ENCODE results near the gene WDFY3.

DNA sequence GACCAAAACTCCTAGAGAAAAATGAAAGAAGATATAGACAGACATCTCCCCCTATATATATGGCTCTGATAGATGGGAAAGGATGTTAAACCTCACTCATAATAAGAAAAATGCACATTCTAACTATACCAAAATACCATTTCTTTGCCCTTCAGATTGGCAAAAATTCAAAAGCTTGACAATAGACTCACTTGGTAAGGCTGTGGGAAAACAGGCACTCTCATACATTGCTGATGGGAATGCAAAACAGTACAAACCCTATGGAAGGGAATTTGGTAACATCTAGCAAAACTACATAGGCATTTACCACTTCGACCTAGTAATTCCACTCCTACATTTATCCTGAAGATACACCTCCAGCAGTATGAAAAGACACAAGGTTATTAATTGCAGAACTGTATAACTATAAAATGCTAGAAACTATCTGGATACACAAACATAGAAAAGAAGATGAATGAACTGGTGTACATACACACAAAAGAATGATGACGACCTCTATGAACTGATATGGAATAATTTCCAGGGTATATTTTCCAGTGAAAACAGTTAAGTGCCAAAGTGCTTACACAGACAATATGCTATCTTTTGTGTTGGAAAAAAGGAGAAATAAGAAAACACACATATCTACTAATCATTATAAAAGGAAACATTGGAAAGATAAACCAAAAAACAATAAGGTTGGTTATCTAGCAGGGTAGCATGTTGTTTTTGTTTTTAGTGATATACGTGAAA lies 48.5 kb downstream of the WDFY3 start:
- TF ChIP-seq, protein P1, sequence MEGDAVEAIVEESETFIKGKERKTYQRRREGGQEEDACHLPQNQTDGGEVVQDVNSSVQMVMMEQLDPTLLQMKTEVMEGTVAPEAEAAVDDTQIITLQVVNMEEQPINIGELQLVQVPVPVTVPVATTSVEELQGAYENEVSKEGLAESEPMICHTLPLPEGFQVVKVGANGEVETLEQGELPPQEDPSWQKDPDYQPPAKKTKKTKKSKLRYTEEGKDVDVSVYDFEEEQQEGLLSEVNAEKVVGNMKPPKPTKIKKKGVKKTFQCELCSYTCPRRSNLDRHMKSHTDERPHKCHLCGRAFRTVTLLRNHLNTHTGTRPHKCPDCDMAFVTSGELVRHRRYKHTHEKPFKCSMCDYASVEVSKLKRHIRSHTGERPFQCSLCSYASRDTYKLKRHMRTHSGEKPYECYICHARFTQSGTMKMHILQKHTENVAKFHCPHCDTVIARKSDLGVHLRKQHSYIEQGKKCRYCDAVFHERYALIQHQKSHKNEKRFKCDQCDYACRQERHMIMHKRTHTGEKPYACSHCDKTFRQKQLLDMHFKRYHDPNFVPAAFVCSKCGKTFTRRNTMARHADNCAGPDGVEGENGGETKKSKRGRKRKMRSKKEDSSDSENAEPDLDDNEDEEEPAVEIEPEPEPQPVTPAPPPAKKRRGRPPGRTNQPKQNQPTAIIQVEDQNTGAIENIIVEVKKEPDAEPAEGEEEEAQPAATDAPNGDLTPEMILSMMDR (optimal IDR thresholded peaks at IDR 0.05 in 1 of 3, IDR thresholded peaks at IDR 0.05 in 1 of 3, conservative IDR thresholded peaks at IDR 0.05 in 1 of 3; ENCODE audit: extremely low read depth in 1 of 3, insufficient read depth in 2 of 3, low read length in 3 of 3), result no peak
- TF ChIP-seq EZH2 (IDR thresholded peaks at IDR 0.05; ENCODE audit: low read length), result no peak
